Measurements from ENCODE around the gene PCP2.
A peak's percentile ranks its signal among the peaks of the same experiment; 100 is the strongest.

PCP2 gene

DNA sequence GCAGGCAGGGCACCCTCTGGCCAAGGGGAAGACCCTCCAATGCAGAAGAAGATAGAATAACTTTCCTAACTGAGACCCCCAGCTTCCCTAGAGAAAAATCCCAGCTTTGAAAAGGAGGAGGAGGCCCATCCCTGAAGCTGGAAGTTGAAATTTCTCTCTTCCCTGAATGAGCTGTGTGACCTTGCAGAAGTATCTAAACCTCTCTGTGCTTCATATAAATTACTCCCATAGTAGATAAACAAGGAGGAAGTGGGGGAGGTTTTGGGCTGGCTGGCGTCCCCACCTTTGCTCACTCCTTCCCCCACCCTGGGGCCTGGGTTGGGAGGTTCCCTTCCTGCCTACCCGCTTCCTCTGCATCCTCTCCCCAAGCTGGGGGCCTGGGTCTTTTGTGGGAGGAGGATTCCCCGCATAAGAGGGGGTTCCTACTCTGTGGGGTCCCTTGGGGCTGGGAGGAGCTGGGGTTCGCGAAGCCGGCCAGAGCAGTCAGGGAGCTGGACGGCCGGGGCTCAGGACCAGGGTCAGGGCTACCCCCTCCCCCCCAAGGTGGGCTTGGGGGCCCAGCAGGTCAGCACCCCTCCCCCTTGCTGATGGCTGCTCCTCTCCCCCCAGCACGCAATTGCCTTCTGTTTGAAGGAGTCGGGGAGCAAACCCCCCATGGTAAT is 26.2 kb downstream of the PCP2 start:
- Mint-ChIP-seq H3K27me3 (ENCODE audit: low read depth) (no peaks in the 10 kb centered on the region), H3K36me3 (ENCODE audit: low read depth) (no peaks in the 10 kb centered on the region), H3K9me3 (no peaks in the 10 kb centered on the region), H3K4me3 (no peak overlapping the region), H3K27ac (no peak overlapping the region), H3K4me1 (ENCODE audit: low read depth) (no peaks in the 10 kb centered on the region)

DNA sequence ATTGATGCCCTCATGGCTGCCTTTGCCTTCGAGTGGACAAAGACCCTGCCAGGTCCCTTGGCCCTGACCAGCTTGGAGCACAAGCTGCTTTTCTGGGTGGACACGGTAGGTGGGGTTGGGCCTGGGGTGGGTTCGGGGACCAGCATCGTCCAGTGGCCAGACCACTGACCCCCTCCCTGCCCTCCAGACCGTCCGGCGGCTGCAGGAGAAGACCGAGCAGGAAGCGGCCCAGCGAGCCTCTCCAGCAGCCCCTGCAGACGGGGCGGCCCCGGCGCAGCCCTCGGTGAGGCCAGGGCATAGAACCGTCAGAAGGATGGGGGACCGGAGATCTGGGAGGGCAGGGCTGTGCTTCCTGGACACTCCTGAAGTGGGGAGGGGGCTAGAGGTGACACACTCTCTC is 27.2 kb downstream of the PCP2 start:
- no peaks in the 10 kb centered on the region for H3K27me3 Mint-ChIP-seq (ENCODE audit: low read depth)
- H3K9me3 Mint-ChIP-seq = no peaks in the 10 kb centered on the region
- no peak overlapping the region for H3K27ac Mint-ChIP-seq
- H3K4me1 Mint-ChIP-seq (ENCODE audit: low read depth) = no peaks in the 10 kb centered on the region
- no peak overlapping the region for H3K4me3 Mint-ChIP-seq
- H3K36me3 Mint-ChIP-seq (ENCODE audit: low read depth) = no peaks in the 10 kb centered on the region

DNA sequence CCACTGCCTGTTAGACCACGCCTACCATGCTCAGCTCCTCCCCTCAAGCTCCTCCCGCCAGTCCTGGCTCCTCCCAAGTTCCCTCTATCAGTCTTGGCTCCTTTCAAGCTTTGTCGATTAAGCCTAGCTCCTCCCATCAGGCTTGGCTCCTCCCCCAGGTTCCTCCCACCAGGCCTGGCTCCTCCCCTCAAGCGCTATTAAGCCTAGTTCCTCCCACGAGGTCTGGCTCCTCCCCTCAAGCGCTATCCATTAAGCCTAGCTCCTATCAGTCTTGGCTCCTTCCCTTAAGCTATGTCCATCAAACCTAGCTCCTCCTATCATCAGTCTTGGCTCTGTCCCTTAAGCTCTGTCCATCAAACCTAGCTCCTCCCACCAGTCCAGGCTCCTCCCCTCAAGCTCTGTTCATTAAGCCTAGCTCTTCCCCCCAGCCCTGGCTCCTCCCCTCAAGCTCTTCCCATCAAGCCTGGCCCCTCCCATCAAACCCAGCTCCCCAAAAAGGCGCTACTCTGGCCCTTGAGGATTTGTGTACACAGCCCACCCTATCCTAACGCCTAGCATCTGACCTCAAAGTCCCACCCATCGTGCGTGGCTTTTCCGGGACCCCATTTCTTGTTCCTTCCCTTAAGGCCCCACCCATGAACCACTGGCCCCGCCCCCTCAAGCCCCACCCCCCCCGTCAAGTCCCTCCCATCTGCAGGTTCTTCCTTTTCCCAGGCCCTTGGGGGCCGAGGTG is 27.9 kb downstream of the PCP2 start:
- Mint-ChIP-seq H3K4me3 (no peak overlapping the region), H3K36me3 (ENCODE audit: low read depth) (no peaks in the 10 kb centered on the region), H3K4me1 (ENCODE audit: low read depth) (no peaks in the 10 kb centered on the region), H3K27me3 (ENCODE audit: low read depth) (no peaks in the 10 kb centered on the region), H3K27ac (no peak overlapping the region), H3K9me3 (no peaks in the 10 kb centered on the region)

DNA sequence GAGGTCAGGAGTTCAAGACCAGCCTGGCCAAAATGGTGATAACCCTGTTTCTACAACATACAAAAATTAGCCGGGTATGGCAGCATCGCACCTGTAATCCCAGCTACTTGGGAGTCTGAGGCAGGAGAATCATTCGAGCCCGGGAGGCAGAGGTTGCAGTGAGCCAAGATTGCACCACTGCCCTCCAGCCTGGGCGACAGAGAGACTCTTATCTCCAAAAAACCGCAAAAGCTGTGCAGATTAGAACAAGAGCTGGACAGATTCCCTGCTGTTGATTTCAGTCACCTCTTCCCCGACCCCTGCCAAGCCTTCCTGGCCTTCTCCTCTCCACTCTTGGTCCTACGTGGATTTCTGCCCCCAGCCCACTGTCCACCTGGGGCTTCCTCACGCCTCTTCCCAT is 29.6 kb downstream of the PCP2 start:
- Mint-ChIP-seq H3K27ac (no peak overlapping the region), H3K36me3 (ENCODE audit: low read depth) (no peaks in the 10 kb centered on the region), H3K4me3 (no peak overlapping the region), H3K4me1 (ENCODE audit: low read depth) (no peaks in the 10 kb centered on the region), H3K27me3 (ENCODE audit: low read depth) (no peaks in the 10 kb centered on the region), H3K9me3 (no peaks in the 10 kb centered on the region)

DNA sequence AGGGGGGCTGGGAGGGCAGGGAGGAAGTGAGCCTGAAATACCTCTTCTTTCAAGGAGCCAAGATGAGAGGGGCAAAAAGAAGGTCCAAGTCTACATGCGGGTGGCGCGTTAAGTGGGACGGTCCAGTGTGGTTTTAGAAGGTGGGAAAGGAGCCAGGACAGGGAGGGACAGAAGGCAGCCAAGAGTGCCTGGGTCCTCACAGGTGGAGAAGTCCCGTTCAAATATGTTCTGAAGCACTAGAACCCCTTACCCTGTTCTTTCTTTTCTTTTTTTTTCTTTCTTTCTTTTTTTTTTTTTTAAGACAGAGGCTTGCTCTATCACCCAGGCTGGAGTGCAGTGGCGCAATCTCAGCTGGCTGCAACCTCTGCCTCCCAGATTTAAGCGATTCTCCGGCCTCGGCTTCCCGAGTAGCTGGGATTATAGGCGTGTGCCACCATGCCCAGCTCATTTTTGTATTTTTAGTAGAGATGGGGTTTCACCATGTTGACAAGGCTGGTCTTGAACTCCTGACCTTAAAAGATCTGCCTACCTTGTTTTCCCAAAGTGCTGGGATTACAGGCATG is 30.5 kb downstream of the PCP2 start:
- peaks cover 4% of the 10 kb centered on the region for H3K27me3 Mint-ChIP-seq (ENCODE audit: low read depth)
- no peak overlapping the region for H3K27ac Mint-ChIP-seq
- H3K36me3 Mint-ChIP-seq (ENCODE audit: low read depth) = no peaks in the 10 kb centered on the region
- no peaks in the 10 kb centered on the region for H3K9me3 Mint-ChIP-seq
- no peaks in the 10 kb centered on the region for H3K4me1 Mint-ChIP-seq (ENCODE audit: low read depth)
- no peak overlapping the region for H3K4me3 Mint-ChIP-seq

DNA sequence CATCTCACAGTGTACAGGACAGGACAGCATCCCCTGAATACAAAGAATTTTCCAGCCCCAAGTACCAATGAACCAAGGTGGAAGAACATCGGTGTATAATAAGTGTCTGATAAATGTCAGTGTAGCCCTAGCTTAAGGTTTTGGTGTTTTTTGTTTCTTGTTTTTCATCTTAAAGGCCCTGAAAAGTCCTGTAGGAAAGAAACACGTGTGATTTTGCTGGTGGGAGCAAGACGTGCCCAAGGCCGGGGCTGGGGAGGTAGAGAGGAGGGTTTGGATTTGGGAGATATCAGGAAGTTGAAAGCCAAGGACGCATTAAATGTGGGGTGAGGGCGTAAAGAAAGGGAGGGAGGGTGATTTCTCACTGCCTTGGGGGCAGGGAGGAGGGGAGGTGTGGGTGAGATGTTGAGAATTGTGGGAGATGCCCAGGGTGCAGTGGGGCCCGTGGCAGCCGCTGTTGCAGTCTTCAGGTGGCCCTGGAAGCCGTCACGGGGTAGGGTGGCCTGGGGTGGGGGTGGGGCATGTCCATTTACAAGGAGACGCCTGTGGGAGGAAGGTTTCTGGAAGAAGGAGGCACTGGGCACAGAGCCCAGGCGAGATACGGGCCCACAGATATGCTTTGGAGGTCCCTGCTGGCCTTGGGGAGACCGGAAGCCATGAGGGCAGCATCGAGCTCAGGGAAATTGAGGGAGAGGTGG is 31.1 kb downstream of the PCP2 start:
- no peak overlapping the region for H3K4me3 Mint-ChIP-seq

DNA sequence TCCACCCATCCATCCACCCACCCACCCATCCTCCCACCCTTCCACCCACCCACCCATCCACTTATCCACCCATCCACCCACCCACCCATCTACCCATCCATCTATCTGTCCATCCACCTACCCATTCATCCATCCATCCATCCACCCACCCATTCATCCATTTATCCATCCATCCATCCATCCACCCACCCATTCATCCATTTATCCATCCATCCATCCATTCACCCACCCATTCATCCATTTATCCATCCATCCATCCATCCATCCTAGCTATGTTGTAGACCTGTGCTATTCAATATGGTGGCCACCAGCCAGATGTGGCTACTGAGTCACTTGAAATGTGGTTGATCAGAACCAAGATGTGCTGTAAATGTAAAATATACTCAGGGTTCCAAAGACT is 32.8 kb downstream of the PCP2 start:
- no peaks in the 10 kb centered on the region for H3K4me1 Mint-ChIP-seq (ENCODE audit: low read depth)
- H3K27me3 Mint-ChIP-seq (ENCODE audit: low read depth) = peaks cover 19% of the 10 kb centered on the region
- H3K4me3 Mint-ChIP-seq = no peak overlapping the region
- H3K9me3 Mint-ChIP-seq = no peaks in the 10 kb centered on the region
- H3K36me3 Mint-ChIP-seq (ENCODE audit: low read depth) = no peaks in the 10 kb centered on the region
- H3K27ac Mint-ChIP-seq = no peak overlapping the region

More for the DNA sequence above, 31.1 kb downstream of the PCP2 start:
- no peak overlapping the region for H3K27ac Mint-ChIP-seq
- no peaks in the 10 kb centered on the region for H3K9me3 Mint-ChIP-seq
- H3K27me3 Mint-ChIP-seq (ENCODE audit: low read depth) = peaks cover 11% of the 10 kb centered on the region
- H3K4me1 Mint-ChIP-seq (ENCODE audit: low read depth) = no peaks in the 10 kb centered on the region
- H3K36me3 Mint-ChIP-seq (ENCODE audit: low read depth) = no peaks in the 10 kb centered on the region

DNA sequence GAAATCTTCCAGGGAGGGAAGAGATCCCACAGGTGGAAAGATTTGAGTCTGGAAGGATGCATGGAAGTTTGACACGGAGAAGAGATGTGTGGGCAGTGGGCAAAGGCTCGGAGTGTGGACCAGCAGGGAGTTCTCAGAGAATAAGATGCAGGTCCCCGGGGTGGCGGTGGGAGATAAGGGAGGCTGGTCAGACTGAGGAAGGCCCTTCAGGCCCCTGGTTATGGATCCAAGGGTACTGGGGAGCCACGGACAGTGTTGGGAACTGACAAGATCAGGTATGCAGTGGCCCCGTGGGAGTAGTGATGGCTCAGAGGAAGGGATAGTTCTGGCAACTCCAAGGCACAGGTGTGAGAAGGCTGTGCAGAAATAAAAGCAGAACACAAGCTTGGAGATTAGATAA is 35.3 kb downstream of the PCP2 start:
- peaks cover 3% of the 10 kb centered on the region for H3K4me1 Mint-ChIP-seq (ENCODE audit: low read depth)
- no peaks in the 10 kb centered on the region for H3K36me3 Mint-ChIP-seq (ENCODE audit: low read depth)
- H3K9me3 Mint-ChIP-seq = no peaks in the 10 kb centered on the region
- no peak overlapping the region for H3K27ac Mint-ChIP-seq
- peaks cover 41% of the 10 kb centered on the region for H3K27me3 Mint-ChIP-seq (ENCODE audit: low read depth)
- no peak overlapping the region for H3K4me3 Mint-ChIP-seq

DNA sequence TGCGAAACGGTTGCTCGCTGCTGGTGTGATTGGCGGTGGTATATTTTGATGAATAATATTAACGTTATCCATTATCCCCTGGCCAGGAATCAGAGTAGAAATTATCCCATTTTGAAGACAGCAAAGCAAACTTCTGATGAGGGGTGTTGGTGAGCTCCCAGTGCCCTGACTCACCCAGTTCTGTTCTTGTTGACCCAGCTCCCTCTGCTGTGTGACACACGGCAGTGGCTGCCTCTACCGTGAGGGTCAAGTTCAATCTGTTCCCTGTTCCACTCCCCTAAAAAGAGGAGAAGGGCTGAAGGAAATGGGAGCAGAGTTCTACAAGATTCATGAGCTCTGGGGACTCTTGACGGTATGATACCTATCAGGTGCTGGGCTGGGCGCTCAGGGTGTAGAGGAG is 35.8 kb downstream of the PCP2 start:
- Mint-ChIP-seq H3K36me3 (ENCODE audit: low read depth) (no peaks in the 10 kb centered on the region), H3K27ac (no peak overlapping the region), H3K27me3 (ENCODE audit: low read depth) (peaks cover 42% of the 10 kb centered on the region), H3K4me3 (no peak overlapping the region), H3K9me3 (no peaks in the 10 kb centered on the region), H3K4me1 (ENCODE audit: low read depth) (peaks cover 3% of the 10 kb centered on the region)

DNA sequence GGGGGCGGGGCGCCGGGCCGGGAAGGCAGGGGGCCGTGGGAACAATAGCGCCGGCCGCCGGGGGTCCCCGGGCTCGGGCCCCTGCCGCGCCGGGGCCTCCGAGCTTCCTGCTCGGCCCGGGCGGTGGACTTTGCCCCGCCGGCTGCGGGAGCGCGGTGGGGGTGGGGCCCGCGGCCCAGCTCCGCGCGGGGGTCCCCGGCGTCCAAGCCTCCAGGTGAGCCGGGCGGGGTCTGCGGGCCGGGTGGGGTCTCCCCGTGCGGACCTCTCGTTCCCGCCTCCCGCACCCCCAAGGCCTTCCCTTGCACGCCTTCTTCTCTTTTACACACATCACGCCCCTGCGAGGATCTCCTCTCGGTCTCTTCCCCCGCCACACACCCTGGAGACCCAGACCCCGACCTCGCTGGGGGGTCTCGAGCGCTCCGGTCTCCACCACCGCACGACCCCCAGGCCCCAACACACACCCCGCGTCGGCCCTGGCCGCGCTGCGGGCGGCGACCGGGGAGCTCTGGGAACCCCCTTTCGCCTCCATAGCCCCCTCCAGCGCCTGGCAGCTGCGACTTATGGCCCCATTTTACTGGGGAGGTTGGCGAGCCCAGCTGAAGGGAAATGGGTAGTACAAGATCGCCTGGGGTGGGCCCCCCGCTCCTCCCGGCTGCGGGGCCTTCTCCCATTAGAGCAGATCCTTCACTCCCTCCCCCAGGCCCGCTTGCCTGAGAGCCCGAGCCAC is 37.1 kb downstream of the PCP2 start:
- Mint-ChIP-seq H3K27ac (no peak overlapping the region), H3K36me3 (ENCODE audit: low read depth) (no peaks in the 10 kb centered on the region), H3K4me1 (ENCODE audit: low read depth) (peaks cover 3% of the 10 kb centered on the region), H3K9me3 (no peaks in the 10 kb centered on the region), H3K4me3 (peak overlapping the region; percentile 25), H3K27me3 (ENCODE audit: low read depth) (peaks cover 42% of the 10 kb centered on the region)

DNA sequence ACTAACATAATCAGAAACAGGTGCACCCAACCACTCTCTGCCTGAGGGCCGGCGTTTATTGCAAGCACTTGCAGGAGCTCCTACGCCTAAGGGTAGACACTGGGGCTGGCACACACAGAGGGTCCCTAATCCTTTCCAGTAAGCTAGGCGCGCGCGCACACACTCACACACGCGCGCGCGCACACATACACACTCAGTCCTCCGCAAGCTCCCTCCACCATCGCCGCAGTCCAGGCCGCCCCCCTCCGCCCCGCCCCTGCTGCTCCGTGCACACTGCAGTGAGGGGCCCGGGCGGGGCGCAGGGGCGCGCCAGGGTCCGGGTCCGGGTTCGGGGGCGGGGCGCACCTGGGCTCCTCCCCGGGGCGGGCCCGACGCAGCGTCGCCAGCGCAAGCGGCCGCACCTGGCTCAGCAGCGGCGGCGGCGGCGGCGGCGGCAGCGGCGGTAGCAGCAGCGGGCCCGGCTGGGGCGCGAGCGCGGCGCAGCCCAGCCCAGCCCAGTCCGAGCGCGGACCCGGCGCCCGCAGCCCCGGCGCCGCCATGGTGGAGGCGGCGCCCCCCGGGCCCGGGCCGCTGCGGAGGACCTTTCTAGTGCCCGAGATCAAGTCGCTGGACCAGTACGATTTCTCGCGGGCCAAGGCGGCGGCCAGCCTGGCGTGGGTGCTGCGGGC is 37.9 kb downstream of the PCP2 start, which contains the start of gene CAMSAP3:
TSS of gene CAMSAP3 (plus strand) at position 398 of the 668 bp plus-strand sequence. CDS start at position 538, 140 bp downstream.
- no peaks in the 10 kb centered on the region for H3K36me3 Mint-ChIP-seq (ENCODE audit: low read depth)
- H3K4me3 Mint-ChIP-seq = peak within 1 kb of the TSS; percentile 30
- peaks cover 3% of the 10 kb centered on the region for H3K4me1 Mint-ChIP-seq (ENCODE audit: low read depth)
- H3K27me3 Mint-ChIP-seq (ENCODE audit: low read depth) = peaks cover 42% of the 10 kb centered on the region
- H3K27ac Mint-ChIP-seq = no peak within 1 kb of the TSS
- no peaks in the 10 kb centered on the region for H3K9me3 Mint-ChIP-seq

DNA sequence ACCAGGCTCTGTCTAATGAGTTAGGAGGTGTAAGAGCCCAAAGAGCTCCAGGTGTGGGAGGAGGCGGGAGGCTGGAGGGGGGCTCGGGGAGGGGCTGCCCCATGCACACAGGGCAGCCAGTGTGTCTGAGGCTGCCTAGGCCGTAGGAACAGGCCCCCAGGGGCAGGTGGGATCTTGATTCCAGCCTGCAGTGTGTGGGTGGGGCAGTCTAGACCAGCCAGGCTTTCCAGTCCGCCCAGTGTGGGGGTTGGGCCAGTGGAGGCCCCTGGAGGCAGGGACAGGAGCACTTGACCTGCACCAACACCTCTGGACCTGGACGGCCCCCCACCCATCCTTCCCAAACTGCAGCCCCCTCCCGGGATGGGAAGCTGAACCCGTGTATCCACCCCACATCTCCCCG is 43.3 kb downstream of the PCP2 start:
- Mint-ChIP-seq H3K4me3 (no peak overlapping the region), H3K27me3 (ENCODE audit: low read depth) (peaks cover 21% of the 10 kb centered on the region), H3K36me3 (ENCODE audit: low read depth) (no peaks in the 10 kb centered on the region), H3K4me1 (ENCODE audit: low read depth) (peaks cover 2% of the 10 kb centered on the region), H3K27ac (no peak overlapping the region), H3K9me3 (no peaks in the 10 kb centered on the region)

DNA sequence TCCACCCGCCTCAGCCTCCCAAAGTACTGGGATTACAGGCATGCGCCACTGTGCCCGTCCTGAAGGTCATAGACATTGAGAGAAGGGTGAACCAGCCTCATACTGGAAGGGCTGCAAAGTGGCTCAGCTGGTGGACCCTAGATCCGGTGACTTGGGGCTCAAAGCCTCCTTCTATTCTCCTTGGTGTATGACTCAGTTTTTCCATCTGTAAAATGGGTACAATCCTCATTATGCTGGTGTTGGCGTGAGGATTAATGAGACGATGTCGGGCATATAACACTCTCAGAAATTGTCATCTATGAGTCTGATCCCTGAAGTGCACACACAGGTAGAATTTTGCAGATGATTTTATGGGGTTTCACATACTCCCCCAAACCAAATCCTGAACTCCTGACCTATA is 43.7 kb downstream of the PCP2 start:
- no peak overlapping the region for H3K4me3 Mint-ChIP-seq
- no peaks in the 10 kb centered on the region for H3K36me3 Mint-ChIP-seq (ENCODE audit: low read depth)
- no peak overlapping the region for H3K27ac Mint-ChIP-seq
- peaks cover 17% of the 10 kb centered on the region for H3K27me3 Mint-ChIP-seq (ENCODE audit: low read depth)
- no peaks in the 10 kb centered on the region for H3K4me1 Mint-ChIP-seq (ENCODE audit: low read depth)
- H3K9me3 Mint-ChIP-seq = no peaks in the 10 kb centered on the region

DNA sequence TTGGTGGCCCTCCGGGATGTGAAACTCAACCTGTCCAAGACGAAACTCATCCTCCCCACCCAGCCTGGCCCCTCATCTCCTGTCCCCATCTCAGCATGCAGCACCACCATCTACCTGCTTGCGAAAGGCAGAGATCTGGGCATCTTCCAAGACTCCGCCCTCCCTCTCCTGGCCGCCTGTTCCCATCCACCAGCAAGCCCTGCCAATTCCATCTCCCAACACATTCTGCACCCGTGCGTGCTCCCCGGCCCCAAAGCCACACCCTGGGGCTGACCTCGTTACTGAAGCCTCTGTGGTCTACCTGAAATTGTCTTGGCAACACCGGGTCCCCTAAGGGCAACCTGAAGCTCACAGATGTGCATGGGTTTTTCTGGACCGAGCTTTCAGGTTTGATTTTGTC is 51.1 kb downstream of the PCP2 start:
- Mint-ChIP-seq H3K4me3 (no peak overlapping the region), H3K9me3 (no peaks in the 10 kb centered on the region), H3K4me1 (ENCODE audit: low read depth) (no peaks in the 10 kb centered on the region), H3K36me3 (ENCODE audit: low read depth) (no peaks in the 10 kb centered on the region), H3K27me3 (ENCODE audit: low read depth) (no peaks in the 10 kb centered on the region), H3K27ac (no peak overlapping the region)

All from T-helper 1 cell treated with Interleukin-12 subunit alpha and Interleukin-12 subunit beta and Interleukin-4 antibody, amounts not matched to agents 30 μg/mL and 1 μg/mL, for 36 hours (primary cell).